ES-I3 (cell line): ENCODE data around the gene C1orf21.

Experiments used
- H3K36me3 ChIP-seq: 2 replicates; pipeline ENCODE4 v1.6.1; 2013; ENCODE audit warnings: mild to moderate bottlenecking, low read length, control low read depth, moderate library complexity; ENCODE audit not compliant: insufficient read depth
- H3K4me1 ChIP-seq: 2 replicates; pipeline ENCODE4 v1.6.1; 2013; ENCODE audit warnings: mild to moderate bottlenecking, control low read depth, low read length; ENCODE audit not compliant: insufficient read depth
- H3K9ac ChIP-seq: 2 replicates; pipeline ENCODE4 v1.6.1; 2013; ENCODE audit warnings: low read depth, mild to moderate bottlenecking, low read length, moderate library complexity
- H3K9me3 ChIP-seq: 2 replicates; pipeline ENCODE4 v1.6.1; 2013; ENCODE audit warnings: mild to moderate bottlenecking, low read length, moderate library complexity; ENCODE audit not compliant: control insufficient read depth, insufficient read depth

C1orf21 gene

DNA sequence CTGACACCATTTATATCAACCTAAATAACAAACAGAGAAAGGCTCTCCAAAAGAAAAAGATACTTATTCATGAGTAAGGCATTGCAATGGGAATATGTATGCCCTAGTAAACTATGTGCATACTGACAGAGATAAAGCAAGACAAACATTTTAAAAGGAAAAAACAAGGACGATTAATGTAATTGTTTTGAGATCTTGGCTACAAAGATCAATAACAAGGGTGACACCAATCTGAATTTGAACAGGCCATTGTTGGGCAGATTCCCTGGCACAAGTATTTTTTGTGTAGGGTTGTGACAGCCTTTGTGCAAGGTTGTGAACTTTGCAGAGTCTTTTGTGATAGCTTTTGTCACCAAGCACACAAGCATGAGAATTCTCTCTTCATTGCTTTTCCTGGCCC lies 282.6 kb downstream of the C1orf21 start:
- peaks cover 27% of the 10 kb centered on the region for H3K4me1 ChIP-seq
- no peaks in the 10 kb centered on the region for H3K36me3 ChIP-seq
- no peak overlapping the region for H3K9ac ChIP-seq
- no peaks in the 10 kb centered on the region for H3K9me3 ChIP-seq

DNA sequence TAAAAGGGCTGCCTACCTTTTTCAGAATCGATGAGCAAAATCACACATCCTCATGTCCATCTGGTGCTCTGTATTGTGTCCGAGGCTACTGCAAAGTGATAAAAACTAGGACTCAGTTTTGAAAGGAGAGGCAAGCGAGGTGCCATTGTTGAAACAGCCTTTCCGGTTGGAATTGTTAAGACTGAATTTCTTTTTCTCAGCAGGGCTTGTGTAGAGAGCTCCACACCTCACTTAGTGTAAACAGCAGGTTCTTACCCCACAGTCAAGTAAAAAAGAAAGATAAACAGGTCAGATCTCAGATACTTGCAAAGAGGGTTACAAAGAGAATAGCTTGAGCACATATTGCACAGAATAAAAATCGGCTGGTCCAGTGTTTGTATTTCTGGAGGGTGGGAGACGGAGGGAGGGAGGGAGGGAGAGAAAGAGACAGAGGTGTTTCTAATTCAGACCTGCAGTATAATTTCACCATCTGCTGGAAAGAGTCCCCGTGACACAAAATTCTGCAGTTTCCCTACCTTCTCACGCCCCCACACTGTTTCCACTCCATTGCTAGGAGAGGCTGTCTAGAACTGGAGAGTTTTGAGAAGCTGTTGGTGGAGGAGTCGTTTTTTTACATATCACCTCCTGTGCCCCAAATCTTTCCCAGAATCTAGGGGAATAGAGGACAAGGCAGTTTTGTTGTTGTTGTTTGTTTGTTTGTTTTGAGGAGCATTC lies 285.3 kb downstream of the C1orf21 start:
- H3K9me3 ChIP-seq, result no peaks in the 10 kb centered on the region
- no peak overlapping the region for H3K9ac ChIP-seq
- H3K4me1 ChIP-seq, result peaks cover 27% of the 10 kb centered on the region
- no peaks in the 10 kb centered on the region for H3K36me3 ChIP-seq

DNA sequence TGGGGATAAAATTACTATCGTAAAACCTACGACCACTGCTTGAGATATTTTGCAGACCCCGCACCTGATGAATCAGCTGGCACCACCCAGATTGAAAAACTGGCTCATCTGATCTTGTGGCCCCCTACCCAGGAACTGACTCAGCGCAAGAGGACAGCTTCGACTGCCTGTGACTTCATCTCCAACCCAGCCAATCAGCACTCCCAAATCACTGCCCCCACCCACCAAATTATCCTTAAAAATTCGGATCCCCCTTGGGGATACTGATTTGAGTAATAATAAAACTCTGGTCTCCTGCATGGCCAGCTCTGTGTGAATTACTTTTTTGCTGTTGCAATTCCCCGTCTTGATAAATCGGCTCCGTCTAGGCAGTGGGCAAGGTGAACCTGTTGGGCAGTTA lies 286.5 kb downstream of the C1orf21 start:
- Histone ChIP-seq H3K9ac (no peak overlapping the region), H3K36me3 (no peaks in the 10 kb centered on the region), H3K9me3 (no peaks in the 10 kb centered on the region), H3K4me1 (peaks cover 27% of the 10 kb centered on the region)

DNA sequence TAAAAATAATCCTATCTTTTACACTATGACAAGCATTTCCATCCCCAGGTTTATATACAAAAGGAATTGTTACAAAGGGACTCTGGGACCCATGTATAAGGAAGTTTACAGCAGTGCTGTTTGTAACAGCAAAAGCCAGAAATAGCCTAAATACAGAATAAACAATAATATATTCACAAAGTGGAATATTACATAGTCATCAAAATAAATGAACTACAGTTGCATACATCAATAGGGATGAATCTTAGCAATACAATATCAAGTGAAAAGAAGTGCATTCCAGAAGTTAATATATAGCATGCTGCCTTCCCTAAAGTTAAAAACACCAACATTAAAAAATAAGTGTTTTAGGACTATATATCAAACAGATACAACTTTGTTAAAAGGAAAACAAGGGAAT lies 290.5 kb downstream of the C1orf21 start:
- H3K9me3 ChIP-seq, result peaks cover 3% of the 10 kb centered on the region; the same call in 1 of the 2 replicates
- H3K36me3 ChIP-seq, result no peaks in the 10 kb centered on the region
- no peaks in the 10 kb centered on the region for H3K4me1 ChIP-seq
- no peak overlapping the region for H3K9ac ChIP-seq
